GM19351 (cell line): Measurements from ENCODE around the gene POLR2E.

Experiments used
- ATAC-seq: cut with Tn5 transposase; IDR thresholded peaks from one replicate; pipeline ENCODE4 v1.9.1; 2021; ENCODE audit warnings: mild to moderate bottlenecking, moderate library complexity; ENCODE audit not compliant: unreplicated experiment

Gene POLR2E

GRCh38 chr19:1066748-1067340 lies 28.3 kb downstream of the POLR2E start, which contains the start of gene ARHGAP45:
ARHGAP45 (plus strand) TSS chr19:1067167; CDS start chr19:1067406, 239 bp downstream.
- peak; percentile 52 for ATAC-seq

- no peak for ATAC-seq
Observed at GRCh38 chr19:1066251-1066747, 28.9 kb downstream of the POLR2E start.

- ATAC-seq = no peak
Observed at GRCh38 chr19:1065606-1066109, 29.5 kb downstream of the POLR2E start.

- no peak for ATAC-seq
Observed at GRCh38 chr19:1064661-1065605, 30.2 kb downstream of the POLR2E start.

GRCh38 chr19:1063909-1064660 lies 31.1 kb downstream of the POLR2E start:
- no peak for ATAC-seq

- ATAC-seq = no peak
Observed at GRCh38 chr19:1063030-1063908, 31.9 kb downstream of the POLR2E start.

- no peak for ATAC-seq
Observed at GRCh38 chr19:1062387-1063029, 32.7 kb downstream of the POLR2E start.

- ATAC-seq = no peak
Observed at GRCh38 chr19:1061987-1062386, 33.2 kb downstream of the POLR2E start.

GRCh38 chr19:1060689-1061088 lies 34.5 kb downstream of the POLR2E start:
- ATAC-seq = no peak

GRCh38 chr19:1058112-1058511 lies 37.1 kb downstream of the POLR2E start:
- ATAC-seq = no peak

GRCh38 chr19:1057176-1057855 lies 37.9 kb downstream of the POLR2E start:
- ATAC-seq = no peak

GRCh38 chr19:1055886-1056620 lies 39.1 kb downstream of the POLR2E start:
- ATAC-seq = no peak

GRCh38 chr19:1055028-1055425 lies 40.1 kb downstream of the POLR2E start:
- no peak for ATAC-seq

GRCh38 chr19:1054102-1055027 lies 40.8 kb downstream of the POLR2E start:
- ATAC-seq = no peak

GRCh38 chr19:1053176-1054101 lies 41.7 kb downstream of the POLR2E start:
- no peak for ATAC-seq

- no peak for ATAC-seq
Observed at GRCh38 chr19:1052349-1052975, 42.7 kb downstream of the POLR2E start.
